ENCODE results near the gene FAM13A. TPM values are rescaled to one million over a fixed set of nuclear protein-coding genes. Genes with fewer than 3 reads are reported as not detected.
A peak's percentile ranks its signal among the peaks of the same experiment; 100 is the strongest.
"Not testable (repeated sequence)": the region's sequence is repeated elsewhere in the genome, so short reads cannot be mapped to it uniquely, and the experiment has no call there.

The FAM13A gene
- total and polyA plus RNA-seq, 3 donors from 2014 or later: 30.7 to 123 (median 109) TPM

DNA sequence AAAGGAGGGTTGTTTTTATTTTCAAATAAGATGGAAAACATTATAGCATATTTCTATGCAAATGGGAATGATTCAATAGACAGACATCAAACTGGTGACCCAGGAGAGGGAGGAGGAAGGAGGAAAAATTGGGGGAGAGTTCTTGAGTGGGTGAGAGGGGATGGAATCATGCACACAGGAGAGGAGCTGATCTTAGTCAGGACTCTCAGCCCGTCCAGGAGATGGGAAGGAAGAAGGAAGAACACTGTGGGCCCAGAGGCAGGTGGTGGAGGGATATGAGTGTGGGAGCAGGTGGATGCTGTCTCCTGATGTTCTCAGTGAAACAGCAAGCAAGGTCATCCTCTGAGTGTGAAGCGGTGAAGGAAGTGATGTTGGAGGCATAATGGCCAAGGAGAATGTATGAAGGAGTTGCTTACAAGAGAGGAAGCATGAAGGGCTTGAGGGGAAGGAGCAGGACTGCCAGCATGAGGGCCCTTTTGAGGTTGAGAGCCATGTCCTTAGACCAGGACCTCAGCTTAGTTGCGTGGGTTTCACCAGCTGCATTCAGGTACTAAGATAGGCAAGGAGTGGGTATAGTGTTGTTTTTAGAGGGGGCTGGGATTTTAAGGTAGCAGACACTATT, 197.7 kb downstream of the FAM13A start:
- TF ChIP-seq CTCF (IDR thresholded peaks at IDR 0.05): no peak
- no peak for TF ChIP-seq POLR2A (IDR thresholded peaks at IDR 0.05)
- Histone ChIP-seq H3K4me3 (no peak overlapping the region), H3K9me3 (no peaks in the 10 kb centered on the region), H3K36me3 (ENCODE audit: low read depth, missing control alignments) (no peaks in the 10 kb centered on the region), H3K4me1 (peaks cover 30% of the 10 kb centered on the region), H3K27me3 (no peaks in the 10 kb centered on the region), H3K27ac (peak overlapping the region; percentile 40 to 57)
- WGBS, 2 donors: 60 to 67% methylated on average over 3 of the region's 3 CpGs
- DNase-seq: no peak
- intact Hi-C loops (cut with DNase I; ENCODE audit: low total_unique reads): no loop called here

- Histone ChIP-seq H3K4me3 (no peak overlapping the region), H3K9me3 (no peaks in the 10 kb centered on the region), H3K36me3 (ENCODE audit: low read depth, missing control alignments) (no peaks in the 10 kb centered on the region), H3K27ac (peak overlapping the region; percentile 40 to 60), H3K4me1 (peaks cover 30% of the 10 kb centered on the region), H3K27me3 (no peaks in the 10 kb centered on the region)
- WGBS, 2 donors: 46 to 96% methylated on average over 2 of the region's 2 CpGs
- no peak for TF ChIP-seq POLR2A (IDR thresholded peaks at IDR 0.05)
- no peak for TF ChIP-seq CTCF (IDR thresholded peaks at IDR 0.05)
- DNase-seq: peak; percentile 23
- intact Hi-C loops (cut with DNase I; ENCODE audit: low total_unique reads): no loop called here
Measured at GRCh38 chr4:88858752-88859151, 198.2 kb downstream of the FAM13A start.

- Histone ChIP-seq H3K36me3 (ENCODE audit: low read depth, missing control alignments) (no peaks in the 10 kb centered on the region), H3K4me3 (no peak overlapping the region), H3K27ac (peak overlapping the region; percentile 40 to 60), H3K9me3 (no peaks in the 10 kb centered on the region), H3K4me1 (peaks cover 30% of the 10 kb centered on the region), H3K27me3 (no peaks in the 10 kb centered on the region)
- DNase-seq: no peak
- no peak for TF ChIP-seq POLR2A (IDR thresholded peaks at IDR 0.05)
- TF ChIP-seq CTCF (IDR thresholded peaks at IDR 0.05): no peak
- intact Hi-C loops (cut with DNase I; ENCODE audit: low total_unique reads): no loop called here
Measured at GRCh38 chr4:88857588-88857987, 199.4 kb downstream of the FAM13A start.

- no peaks in the 10 kb centered on the region for H3K9me3 ChIP-seq
- WGBS, 2 donors: 91 to 99% methylated on average over 3 of the region's 3 CpGs
Measured at GRCh38 chr4:88854481-88854880, 202.5 kb downstream of the FAM13A start.

DNA sequence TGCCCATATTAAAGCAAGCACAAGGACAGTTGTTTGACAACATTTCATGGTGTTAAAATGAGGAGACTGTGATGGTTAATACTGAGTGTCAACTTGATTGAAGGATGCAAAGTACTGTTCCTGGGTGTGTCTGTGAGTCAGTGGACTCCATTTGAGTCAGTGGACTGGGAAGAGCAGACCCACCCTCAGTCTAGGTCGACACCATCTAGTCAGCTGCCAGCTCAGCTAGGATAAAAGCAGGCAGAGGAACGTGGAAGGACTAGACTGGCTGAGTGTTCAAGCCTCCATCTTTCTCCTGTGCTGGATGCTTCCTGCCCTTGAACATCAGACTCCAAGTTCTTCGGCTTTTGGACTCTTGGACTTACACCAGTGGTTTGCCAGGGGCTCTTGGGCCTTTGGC, 203.4 kb downstream of the FAM13A start:
- H3K27ac ChIP-seq; DNase-seq; H3K9me3 ChIP-seq; H3K27me3 ChIP-seq; H3K36me3 ChIP-seq (ENCODE audit: low read depth, missing control alignments); H3K4me3 ChIP-seq; intact Hi-C loops (cut with DNase I; ENCODE audit: low total_unique reads): not testable (repeated sequence)
- WGBS, 2 donors: 79 to 96% methylated on average over 3 of the region's 3 CpGs
- peaks cover 18% of the 10 kb centered on the region for H3K4me1 ChIP-seq

More at GRCh38 chr4:88854481-88854880, 202.5 kb downstream of the FAM13A start:
- no peak for DNase-seq
- intact Hi-C loops (cut with DNase I; ENCODE audit: low total_unique reads): no loop called here
- no peak overlapping the region for H3K4me3 ChIP-seq
- no peaks in the 10 kb centered on the region for H3K27me3 ChIP-seq
- peaks cover 23% of the 10 kb centered on the region for H3K4me1 ChIP-seq
- no peaks in the 10 kb centered on the region for H3K36me3 ChIP-seq (ENCODE audit: low read depth, missing control alignments)
- H3K27ac ChIP-seq: no peak overlapping the region
- no peak for TF ChIP-seq POLR2A (IDR thresholded peaks at IDR 0.05)
- no peak for TF ChIP-seq CTCF (IDR thresholded peaks at IDR 0.05)
